ENCODE results near the gene PCK1. TPM values are rescaled to one million over a fixed set of nuclear protein-coding genes. Genes with fewer than 3 reads are reported as not detected.
"Not testable (repeated sequence)": the region's sequence is repeated elsewhere in the genome, so short reads cannot be mapped to it uniquely, and the experiment has no call there.

The PCK1 gene
- total RNA-seq, result 100 to 1,000 TPM in 1 of 4 donors, 10 to 100 TPM in 3; 16.1 to 131 (median 65.2) TPM

GRCh38 chr20:57560554-57561355, at the start of gene PCK1:
Gene PCK1 (plus strand): TSS chr20:57561110. CDS start chr20:57561412, 302 bp downstream.
- no peak within 1 kb of the TSS for H3K4me3 ChIP-seq
- H3K9me3 ChIP-seq, result no peaks in the 10 kb centered on the region
- peaks cover 0 to 41% of the 10 kb centered on the region in 2 donors for H3K27me3 ChIP-seq
- WGBS, 2 donors, result 30 to 43% methylated on average over 14 of the region's 14 CpGs
- H3K36me3 ChIP-seq, result no peaks in the 10 kb centered on the region
- peaks cover 0 to 8% (median 0%) of the 10 kb centered on the region in 4 donors for H3K4me1 ChIP-seq
- TF ChIP-seq EP300 (IDR thresholded peaks at IDR 0.05) (no peak), POLR2A (IDR thresholded peaks at IDR 0.05) (no peak), CTCF (IDR thresholded peaks at IDR 0.05) (no peak)
- peak within 1 kb of the TSS in 1 of 4 donors; percentile 11 for H3K27ac ChIP-seq
- DNase-seq (ENCODE audit: low spot score in 2 of 2), result peak; percentile 34 to 65

GRCh38 chr20:57511709-57512108, 49.2 kb upstream of the PCK1 start:
- not testable (repeated sequence) for H3K4me3 ChIP-seq; DNase-seq (ENCODE audit: low spot score in 2 of 2); H3K9me3 ChIP-seq; H3K27me3 ChIP-seq; H3K27ac ChIP-seq; H3K36me3 ChIP-seq
- WGBS, 2 donors, result 85 to 86% methylated on average over 7 of the region's 7 CpGs
- H3K4me1 ChIP-seq, result peaks cover 0 to 15% (median 2%) of the 10 kb centered on the region in 4 donors

GRCh38 chr20:57512432-57512831, 48.5 kb upstream of the PCK1 start:
- TF ChIP-seq CTCF (IDR thresholded peaks at IDR 0.05) (no peak), EP300 (IDR thresholded peaks at IDR 0.05) (no peak), POLR2A (IDR thresholded peaks at IDR 0.05) (no peak)
- Histone ChIP-seq H3K36me3 (no peaks in the 10 kb centered on the region), H3K9me3 (no peaks in the 10 kb centered on the region), H3K27ac (no peak overlapping the region), H3K4me1 (peaks cover 0 to 7% (median 2%) of the 10 kb centered on the region in 4 donors), H3K4me3 (no peak overlapping the region), H3K27me3 (no peaks in the 10 kb centered on the region)
- DNase-seq (ENCODE audit: low spot score in 2 of 2), result no peak
- 81 to 87% methylated on average over 5 of the region's 5 CpGs for whole genome bisulfite sequencing, 2 donors

- no peak for TF ChIP-seq POLR2A (IDR thresholded peaks at IDR 0.05)
- TF ChIP-seq EP300 (IDR thresholded peaks at IDR 0.05), result no peak
- no peak for TF ChIP-seq CTCF (IDR thresholded peaks at IDR 0.05)
- 83 to 87% methylated on average over 1 of the region's 1 CpG for WGBS, 2 donors
Measured at GRCh38 chr20:57513199-57513598, 47.7 kb upstream of the PCK1 start.

GRCh38 chr20:57514273-57514751, 46.6 kb upstream of the PCK1 start:
- DNase-seq (ENCODE audit: low spot score in 2 of 2), result peak; percentile 52 to 77
- TF ChIP-seq CTCF (IDR thresholded peaks at IDR 0.05), result peak; percentile 60 to 92 (median 74)
- no peak for TF ChIP-seq EP300 (IDR thresholded peaks at IDR 0.05)
- no peak for TF ChIP-seq POLR2A (IDR thresholded peaks at IDR 0.05)
- Histone ChIP-seq H3K36me3 (no peaks in the 10 kb centered on the region), H3K4me1 (peaks cover 0 to 6% (median 2%) of the 10 kb centered on the region in 4 donors), H3K9me3 (no peaks in the 10 kb centered on the region), H3K27me3 (no peaks in the 10 kb centered on the region), H3K4me3 (no peak overlapping the region), H3K27ac (no peak overlapping the region)
- 34 to 35% methylated on average over 17 of the region's 17 CpGs for WGBS, 2 donors

More at GRCh38 chr20:57513199-57513598, 47.7 kb upstream of the PCK1 start:
- DNase-seq (ENCODE audit: low spot score in 2 of 2), result no peak
- Histone ChIP-seq H3K27ac (no peak overlapping the region), H3K9me3 (no peaks in the 10 kb centered on the region), H3K4me1 (peaks cover 0 to 6% (median 2%) of the 10 kb centered on the region in 4 donors), H3K27me3 (no peaks in the 10 kb centered on the region), H3K36me3 (no peaks in the 10 kb centered on the region), H3K4me3 (no peak overlapping the region)

All from tibial nerve (tissue), 4 donors.